ENCODE measurements around the gene BIRC3. TPM values are rescaled to one million over a fixed set of nuclear protein-coding genes. Genes with fewer than 3 reads are reported as not detected.

BIRC3 gene
- total RNA-seq, 2 experiments from 2014 or later, result 76.6 to 79.9 TPM

GRCh38 chr11:102387043-102387781 is 69.9 kb downstream of the BIRC3 start:
- Mint-ChIP-seq H3K9me3 (peaks cover 6% of the 10 kb centered on the region), H3K36me3 (peaks cover 51% of the 10 kb centered on the region), H3K27me3 (no peaks in the 10 kb centered on the region), H3K4me1 (peaks cover 39% of the 10 kb centered on the region), H3K4me3 (no peak overlapping the region), H3K27ac (no peak overlapping the region)
- no peak for DNase-seq

Other genes starting within 250 kb of the BIRC3 start
- gene YAP1, start 207.0 kb upstream of the BIRC3 start, total RNA-seq, result under 1 TPM; 0.04 to 0.06 TPM
- gene BIRC2, start 29.7 kb downstream of the BIRC3 start, total RNA-seq, result 10 to 100 TPM; 29.6 to 30.7 TPM
- 100 to 1,000 TPM; 299 to 310 TPM for gene TMEM123, start 135.3 kb downstream of the BIRC3 start, total RNA-seq
- not detected for gene MMP7, start 213.3 kb downstream of the BIRC3 start, total RNA-seq